ENCODE data around the gene LPIN2. TPM values are rescaled to one million over a fixed set of nuclear protein-coding genes. Genes with fewer than 3 reads are reported as not detected.
A peak's percentile ranks its signal among the peaks of the same experiment; 100 is the strongest.

Gene LPIN2
- total and polyA plus RNA-seq, 2 experiments from 2014 or later = 29.1 to 62.1 TPM

GRCh38 chr18:2997429-2997828, 15.5 kb downstream of the LPIN2 start:
- peak overlapping the region; percentile 41 for H3K27ac ChIP-seq
- H3K9me2 ChIP-seq (replicated peaks; ENCODE audit: insufficient read depth) = no peaks in the 10 kb centered on the region
- peaks cover 99% of the 10 kb centered on the region for H3K79me2 ChIP-seq
- H3K4me3 ChIP-seq = no peak overlapping the region
- no peaks in the 10 kb centered on the region for H3K36me3 ChIP-seq (replicated peaks; ENCODE audit: insufficient read depth, low read depth)
- DNase-seq (ENCODE audit: low spot score) = no peak
- H3K9me3 ChIP-seq (ENCODE audit: low read depth) = no peaks in the 10 kb centered on the region
- H2AFZ ChIP-seq = no peak overlapping the region
- no peak for TF ChIP-seq EZH2phosphoT487 (IDR thresholded peaks at IDR 0.05; ENCODE audit: low read depth, severe bottlenecking, unreplicated experiment)
- TF ChIP-seq CTCF (IDR thresholded peaks at IDR 0.05; ENCODE audit: poor library complexity) = no peak
- no peak for TF ChIP-seq EZH2 (IDR thresholded peaks at IDR 0.05; ENCODE audit: borderline replicate concordance)
- H3K27me3 ChIP-seq = no peaks in the 10 kb centered on the region
- no peaks in the 10 kb centered on the region for H3K4me1 ChIP-seq (ENCODE audit: insufficient read depth)
- H3K4me2 ChIP-seq = no peak overlapping the region
- H4K20me1 ChIP-seq (ENCODE audit: insufficient read depth, poor library complexity, severe bottlenecking) = peaks cover 18% of the 10 kb centered on the region

GRCh38 chr18:2994603-2995432, 18.1 kb downstream of the LPIN2 start:
- no peak overlapping the region for H3K4me2 ChIP-seq
- no peaks in the 10 kb centered on the region for H3K36me3 ChIP-seq (replicated peaks; ENCODE audit: insufficient read depth, low read depth)
- no peak overlapping the region for H3K27ac ChIP-seq
- DNase-seq (ENCODE audit: low spot score) = no peak
- H3K79me2 ChIP-seq = peaks cover 99% of the 10 kb centered on the region
- no peak overlapping the region for H2AFZ ChIP-seq
- H3K4me1 ChIP-seq (ENCODE audit: insufficient read depth) = no peaks in the 10 kb centered on the region
- H3K9me2 ChIP-seq (replicated peaks; ENCODE audit: insufficient read depth) = no peaks in the 10 kb centered on the region
- TF ChIP-seq EZH2phosphoT487 (IDR thresholded peaks at IDR 0.05; ENCODE audit: low read depth, severe bottlenecking, unreplicated experiment) (no peak), EZH2 (IDR thresholded peaks at IDR 0.05; ENCODE audit: borderline replicate concordance) (no peak), CTCF (IDR thresholded peaks at IDR 0.05; ENCODE audit: poor library complexity) (peak; percentile 18)
- WGBS (ENCODE audit: low lambda C conversion rate, missing lambda C conversion rate) = 80% methylated on average over 6 of the region's 6 CpGs
- no peaks in the 10 kb centered on the region for H3K9me3 ChIP-seq (ENCODE audit: low read depth)
- peaks cover 15% of the 10 kb centered on the region for H4K20me1 ChIP-seq (ENCODE audit: insufficient read depth, poor library complexity, severe bottlenecking)
- H3K4me3 ChIP-seq = no peak overlapping the region
- H3K27me3 ChIP-seq = no peaks in the 10 kb centered on the region

- Histone ChIP-seq H3K4me3 (no peak overlapping the region), H3K9me2 (replicated peaks; ENCODE audit: insufficient read depth) (no peaks in the 10 kb centered on the region), H3K36me3 (replicated peaks; ENCODE audit: insufficient read depth, low read depth) (no peaks in the 10 kb centered on the region), H3K4me2 (no peak overlapping the region), H3K79me2 (peaks cover 97% of the 10 kb centered on the region), H2AFZ (no peak overlapping the region), H3K9me3 (ENCODE audit: low read depth) (no peaks in the 10 kb centered on the region), H4K20me1 (ENCODE audit: insufficient read depth, poor library complexity, severe bottlenecking) (peaks cover 15% of the 10 kb centered on the region), H3K27ac (no peak overlapping the region), H3K4me1 (ENCODE audit: insufficient read depth) (no peaks in the 10 kb centered on the region), H3K27me3 (no peaks in the 10 kb centered on the region)
- DNase-seq (ENCODE audit: low spot score) = no peak
- TF ChIP-seq EZH2phosphoT487 (IDR thresholded peaks at IDR 0.05; ENCODE audit: low read depth, severe bottlenecking, unreplicated experiment) (no peak), EZH2 (IDR thresholded peaks at IDR 0.05; ENCODE audit: borderline replicate concordance) (no peak), CTCF (IDR thresholded peaks at IDR 0.05; ENCODE audit: poor library complexity) (no peak)
- 97% methylated on average over 2 of the region's 2 CpGs for WGBS (ENCODE audit: low lambda C conversion rate, missing lambda C conversion rate)
Observed at GRCh38 chr18:2994020-2994589, 18.8 kb downstream of the LPIN2 start.
